GM23338 (cell line): ENCODE measurements around the gene TMTC4. TPM values are rescaled to one million over a fixed set of nuclear protein-coding genes. Genes with fewer than 3 reads are reported as not detected.
A peak's percentile ranks its signal among the peaks of the same experiment; 100 is the strongest.

Experiments
- ATAC-seq: fragments of 200-7000 bp; cut with Tn5 transposase; 3 replicates; pipeline ENCODE4 v1.9.1; 2020
- DNase-seq: peaks from one replicate; pipeline ENCODE4 v3.0.0-alpha.2; 2015; ENCODE audit warnings: low spot score
- H2AFZ ChIP-seq: fragments of 200-600 bp; sonication (generic); 2 replicates; pipeline ENCODE4 v1.8.0; 2016; ENCODE audit warnings: antibody characterized with exemption, mild to moderate bottlenecking, moderate library complexity
- H3F3A ChIP-seq: fragments of 200-600 bp; sonication (generic); replicated peaks from 2 replicates; pipeline ENCODE4 v1.8.0; 2017; ENCODE audit warnings: antibody characterized with exemption, mixed run types, low read depth
- H3K27ac ChIP-seq: fragments of 200-600 bp; sonication (generic); 2 replicates; pipeline ENCODE4 v1.6.1; 2016; ENCODE audit warnings: low read depth
- H3K27me3 ChIP-seq: fragments of 200-600 bp; sonication (generic); 2 replicates; pipeline ENCODE4 v1.8.0; 2016; ENCODE audit warnings: mild to moderate bottlenecking, mixed run types, moderate library complexity; ENCODE audit not compliant: insufficient read depth
- H3K36me3 ChIP-seq: fragments of 200-600 bp; sonication (generic); 2 replicates; pipeline ENCODE4 v1.8.0; 2016; ENCODE audit warnings: mild to moderate bottlenecking; ENCODE audit not compliant: insufficient read depth
- H3K4me1 ChIP-seq: fragments of 200-600 bp; sonication (generic); 2 replicates; pipeline ENCODE4 v1.8.0; 2016; ENCODE audit warnings: mild to moderate bottlenecking, moderate library complexity; ENCODE audit not compliant: insufficient read depth
- H3K4me2 ChIP-seq: fragments of 200-600 bp; sonication (generic); 2 replicates; pipeline ENCODE4 v1.7.1; 2017; ENCODE audit warnings: mixed run types
- H3K4me3 ChIP-seq: fragments of 200-600 bp; sonication (generic); 2 replicates; pipeline ENCODE4 v1.6.1; 2016; ENCODE audit warnings: mixed run types
- H3K79me2 ChIP-seq: fragments of 200-600 bp; sonication (generic); replicated peaks from 2 replicates; pipeline ENCODE4 v1.8.0; 2017; ENCODE audit warnings: mild to moderate bottlenecking; ENCODE audit not compliant: insufficient read depth
- H3K9me2 ChIP-seq: fragments of 200-600 bp; sonication (generic); 2 replicates; pipeline ENCODE4 v1.8.0; 2017; ENCODE audit not compliant: insufficient read depth
- H4K20me1 ChIP-seq: fragments of 200-600 bp; sonication (generic); replicated peaks from 2 replicates; pipeline ENCODE4 v1.8.0; 2017; ENCODE audit warnings: mild to moderate bottlenecking; ENCODE audit not compliant: insufficient read depth
- H3K27ac Mint-ChIP-seq: 2 replicates; pipeline ENCODE4 v1.8.0; 2020; ENCODE audit warnings: inconsistent platforms, mild to moderate bottlenecking, moderate library complexity, mixed read lengths
- H3K27me3 Mint-ChIP-seq: 3 replicates; pipeline ENCODE4 v1.8.0; 2022; ENCODE audit warnings: low read depth, mild to moderate bottlenecking, moderate library complexity, mixed read lengths, inconsistent platforms; ENCODE audit not compliant: insufficient read depth, poor library complexity
- H3K36me3 Mint-ChIP-seq: 3 replicates; pipeline ENCODE4 v1.8.0; 2021; ENCODE audit warnings: low read depth, mild to moderate bottlenecking, inconsistent platforms, moderate library complexity, mixed read lengths
- H3K4me1 Mint-ChIP-seq: 3 replicates; pipeline ENCODE4 v1.8.0; 2020; ENCODE audit warnings: mild to moderate bottlenecking, inconsistent platforms, mixed read lengths
- H3K4me3 Mint-ChIP-seq: 3 replicates; pipeline ENCODE4 v1.8.0; 2021; ENCODE audit warnings: moderate library complexity, mild to moderate bottlenecking, inconsistent platforms, mixed read lengths
- H3K9me3 Mint-ChIP-seq: 3 replicates; pipeline ENCODE4 v1.8.0; 2020; ENCODE audit warnings: moderate library complexity, mild to moderate bottlenecking, inconsistent platforms, mixed read lengths
- CREB1 ChIP-seq: fragments of 250-450 bp; sonication (Bioruptor Pico); IDR thresholded peaks from 2 replicates; pipeline ENCODE4 v1.5.0; 2020; ENCODE audit warnings: low read depth, mild to moderate bottlenecking, moderate library complexity
- EZH2 ChIP-seq: fragments of 200-600 bp; sonication (generic); IDR thresholded peaks from one replicate; pipeline ENCODE4 v1.8.0; 2017; ENCODE audit warnings: antibody characterized with exemption, mild to moderate bottlenecking, low read depth; ENCODE audit not compliant: unreplicated experiment
- EZH2phosphoT487 ChIP-seq: fragments of 200-600 bp; sonication (generic); IDR thresholded peaks from one replicate; pipeline ENCODE4 v1.8.1; 2018; ENCODE audit warnings: antibody characterized with exemption; ENCODE audit not compliant: unreplicated experiment
- JUNB ChIP-seq: IDR thresholded peaks from one replicate; pipeline ENCODE4 v1.6.1; 2016; ENCODE audit warnings: antibody characterized with exemption; ENCODE audit not compliant: unreplicated experiment
- NANOG ChIP-seq: IDR thresholded peaks from 2 replicates; pipeline ENCODE4 v1.6.1; 2016; ENCODE audit warnings: antibody characterized with exemption, borderline replicate concordance
- POLR2AphosphoS5 ChIP-seq: IDR thresholded peaks from 2 replicates; pipeline ENCODE4 v1.6.1; 2016; ENCODE audit warnings: antibody characterized with exemption, low read depth
- STAT1 ChIP-seq: IDR thresholded peaks from one replicate; pipeline ENCODE4 v1.6.1; 2016; ENCODE audit warnings: antibody characterized with exemption; ENCODE audit not compliant: unreplicated experiment
- ZNF114 ChIP-seq: fragments of 250-450 bp; sonication (Bioruptor Pico); IDR thresholded peaks from 2 replicates; pipeline ENCODE4 v1.5.0; 2020; ENCODE audit warnings: mild to moderate bottlenecking, moderate library complexity
- ZNF331 ChIP-seq: fragments of 250-450 bp; sonication (Bioruptor Pico); IDR thresholded peaks from 2 replicates; pipeline ENCODE4 v1.5.0; 2020; ENCODE audit warnings: low read depth, mild to moderate bottlenecking, moderate library complexity
- polyA plus RNA-seq: library from polyadenylated mRNA; unstranded; fragments of >200 nt; fragmentation: Nextera tagmentation; extraction: Ambion mirVana; gene quantifications from 2 replicates; pipeline ENCODE4 v1.2.1, GENCODE V29; 2016
- total RNA-seq: library from RNA; depleted of rRNA; stranded (reverse); fragments of >200 nt; shearing (Covaris generic); gene quantifications from 2 replicates; pipeline ENCODE4 v1.2.3, GENCODE V29; 2014
- TF ChIP-seq, protein P1 (sequence below): IDR thresholded peaks from 2 replicates; pipeline ENCODE4 v1.6.1; 2016; ENCODE audit warnings: antibody characterized with exemption
- TF ChIP-seq, protein P2 (sequence below): fragments of 250-450 bp; sonication (Bioruptor Pico); IDR thresholded peaks from 2 replicates; pipeline ENCODE4 v1.5.0; 2020; ENCODE audit warnings: mild to moderate bottlenecking, moderate library complexity
- TF ChIP-seq, protein P3 (sequence below): IDR thresholded peaks from one replicate; pipeline ENCODE4 v1.6.1; 2018; ENCODE audit warnings: antibody characterized with exemption; ENCODE audit not compliant: unreplicated experiment
- TF ChIP-seq, protein P4 (sequence below), 2 experiments: fragments of 200-600 bp in 1 of 2; sonication (generic) in 1 of 2; conservative IDR thresholded peaks; 2 replicates each; pipeline versions ENCODE4 v1.5.1 to v1.6.1; 2016 to 2017; ENCODE audit warnings: antibody characterized with exemption in 2 of 2, low read depth in 2 of 2, mild to moderate bottlenecking in 2 of 2, moderate library complexity in 1 of 2

TMTC4 gene
- total and polyA plus RNA-seq, 2 experiments from 2014 or later, result 21.9 to 50.0 TPM

DNA sequence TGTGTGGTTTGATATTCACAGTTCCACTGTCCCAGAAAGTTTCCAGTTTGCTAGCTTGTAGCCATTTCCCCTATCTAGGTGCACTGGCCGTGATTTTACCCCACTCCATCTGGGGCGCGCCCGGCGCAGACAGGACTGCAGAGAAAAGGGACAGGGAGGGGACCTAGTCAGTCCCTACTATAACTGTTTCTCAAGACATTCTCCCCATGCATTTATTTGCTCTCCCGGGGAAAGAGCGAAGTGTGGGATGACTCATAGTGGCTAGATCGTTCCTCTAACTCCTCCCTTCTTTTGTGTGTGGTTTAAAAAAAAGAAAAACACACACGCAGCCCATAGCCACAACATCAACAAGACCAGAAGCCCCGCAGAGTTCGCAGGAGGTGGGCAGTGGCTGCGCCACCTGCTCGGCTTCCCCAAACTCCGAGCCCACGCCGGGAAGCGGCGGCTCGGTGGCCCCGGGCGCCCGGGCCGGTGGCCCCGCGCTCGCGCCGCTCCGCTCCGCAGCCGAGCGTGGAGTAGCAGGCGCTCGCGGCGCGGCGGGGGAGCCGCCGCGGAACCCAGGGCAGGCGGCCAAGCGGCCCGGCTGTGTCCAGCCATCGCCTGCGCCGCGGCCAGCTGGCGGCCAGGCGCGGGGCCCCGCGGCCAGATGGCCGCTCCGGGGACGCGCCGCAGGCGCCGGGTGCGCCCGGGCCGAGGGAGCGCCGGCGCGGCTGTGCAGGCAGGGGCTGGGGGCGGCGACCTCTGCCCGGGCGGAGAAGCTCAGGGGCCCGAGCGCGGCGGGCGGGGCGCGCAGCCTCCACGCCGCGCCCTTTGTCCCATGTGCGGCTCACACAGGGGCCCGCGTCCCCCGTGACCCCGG, 653 bp downstream of the TMTC4 start:
- peak overlapping the region; percentile 97 for H3K4me2 ChIP-seq
- peaks cover 25% of the 10 kb centered on the region for H3K4me1 Mint-ChIP-seq
- 0 out of 2 replicates have a peak, but pooled peaks cover 6% of the 10 kb centered on the region for H3F3A ChIP-seq
- no peaks in the 10 kb centered on the region; the same call in 2 of the 3 replicates for H3K9me3 Mint-ChIP-seq
- H3K36me3 ChIP-seq, result no peaks in the 10 kb centered on the region
- H3K27ac Mint-ChIP-seq, result peak overlapping the region; percentile 75; the same call in 1 of the 2 replicates
- H3K4me3 Mint-ChIP-seq, result peak overlapping the region; percentile 93
- H2AFZ ChIP-seq, result peak overlapping the region; percentile 78
- peak; percentile 7; the same call in 2 of the 3 replicates for ATAC-seq
- TF ChIP-seq POLR2AphosphoS5 (no peak), ZNF114 (CRISPR knock-in tag) (no peak), JUNB (no peak), CREB1 (no peak), EZH2 (no peak), ZNF331 (CRISPR knock-in tag) (no peak), EZH2phosphoT487 (no peak), NANOG (no peak), STAT1 (no peak)
- TF ChIP-seq, protein P1, sequence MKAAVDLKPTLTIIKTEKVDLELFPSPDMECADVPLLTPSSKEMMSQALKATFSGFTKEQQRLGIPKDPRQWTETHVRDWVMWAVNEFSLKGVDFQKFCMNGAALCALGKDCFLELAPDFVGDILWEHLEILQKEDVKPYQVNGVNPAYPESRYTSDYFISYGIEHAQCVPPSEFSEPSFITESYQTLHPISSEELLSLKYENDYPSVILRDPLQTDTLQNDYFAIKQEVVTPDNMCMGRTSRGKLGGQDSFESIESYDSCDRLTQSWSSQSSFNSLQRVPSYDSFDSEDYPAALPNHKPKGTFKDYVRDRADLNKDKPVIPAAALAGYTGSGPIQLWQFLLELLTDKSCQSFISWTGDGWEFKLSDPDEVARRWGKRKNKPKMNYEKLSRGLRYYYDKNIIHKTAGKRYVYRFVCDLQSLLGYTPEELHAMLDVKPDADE, result no peak
- TF ChIP-seq, protein P2, sequence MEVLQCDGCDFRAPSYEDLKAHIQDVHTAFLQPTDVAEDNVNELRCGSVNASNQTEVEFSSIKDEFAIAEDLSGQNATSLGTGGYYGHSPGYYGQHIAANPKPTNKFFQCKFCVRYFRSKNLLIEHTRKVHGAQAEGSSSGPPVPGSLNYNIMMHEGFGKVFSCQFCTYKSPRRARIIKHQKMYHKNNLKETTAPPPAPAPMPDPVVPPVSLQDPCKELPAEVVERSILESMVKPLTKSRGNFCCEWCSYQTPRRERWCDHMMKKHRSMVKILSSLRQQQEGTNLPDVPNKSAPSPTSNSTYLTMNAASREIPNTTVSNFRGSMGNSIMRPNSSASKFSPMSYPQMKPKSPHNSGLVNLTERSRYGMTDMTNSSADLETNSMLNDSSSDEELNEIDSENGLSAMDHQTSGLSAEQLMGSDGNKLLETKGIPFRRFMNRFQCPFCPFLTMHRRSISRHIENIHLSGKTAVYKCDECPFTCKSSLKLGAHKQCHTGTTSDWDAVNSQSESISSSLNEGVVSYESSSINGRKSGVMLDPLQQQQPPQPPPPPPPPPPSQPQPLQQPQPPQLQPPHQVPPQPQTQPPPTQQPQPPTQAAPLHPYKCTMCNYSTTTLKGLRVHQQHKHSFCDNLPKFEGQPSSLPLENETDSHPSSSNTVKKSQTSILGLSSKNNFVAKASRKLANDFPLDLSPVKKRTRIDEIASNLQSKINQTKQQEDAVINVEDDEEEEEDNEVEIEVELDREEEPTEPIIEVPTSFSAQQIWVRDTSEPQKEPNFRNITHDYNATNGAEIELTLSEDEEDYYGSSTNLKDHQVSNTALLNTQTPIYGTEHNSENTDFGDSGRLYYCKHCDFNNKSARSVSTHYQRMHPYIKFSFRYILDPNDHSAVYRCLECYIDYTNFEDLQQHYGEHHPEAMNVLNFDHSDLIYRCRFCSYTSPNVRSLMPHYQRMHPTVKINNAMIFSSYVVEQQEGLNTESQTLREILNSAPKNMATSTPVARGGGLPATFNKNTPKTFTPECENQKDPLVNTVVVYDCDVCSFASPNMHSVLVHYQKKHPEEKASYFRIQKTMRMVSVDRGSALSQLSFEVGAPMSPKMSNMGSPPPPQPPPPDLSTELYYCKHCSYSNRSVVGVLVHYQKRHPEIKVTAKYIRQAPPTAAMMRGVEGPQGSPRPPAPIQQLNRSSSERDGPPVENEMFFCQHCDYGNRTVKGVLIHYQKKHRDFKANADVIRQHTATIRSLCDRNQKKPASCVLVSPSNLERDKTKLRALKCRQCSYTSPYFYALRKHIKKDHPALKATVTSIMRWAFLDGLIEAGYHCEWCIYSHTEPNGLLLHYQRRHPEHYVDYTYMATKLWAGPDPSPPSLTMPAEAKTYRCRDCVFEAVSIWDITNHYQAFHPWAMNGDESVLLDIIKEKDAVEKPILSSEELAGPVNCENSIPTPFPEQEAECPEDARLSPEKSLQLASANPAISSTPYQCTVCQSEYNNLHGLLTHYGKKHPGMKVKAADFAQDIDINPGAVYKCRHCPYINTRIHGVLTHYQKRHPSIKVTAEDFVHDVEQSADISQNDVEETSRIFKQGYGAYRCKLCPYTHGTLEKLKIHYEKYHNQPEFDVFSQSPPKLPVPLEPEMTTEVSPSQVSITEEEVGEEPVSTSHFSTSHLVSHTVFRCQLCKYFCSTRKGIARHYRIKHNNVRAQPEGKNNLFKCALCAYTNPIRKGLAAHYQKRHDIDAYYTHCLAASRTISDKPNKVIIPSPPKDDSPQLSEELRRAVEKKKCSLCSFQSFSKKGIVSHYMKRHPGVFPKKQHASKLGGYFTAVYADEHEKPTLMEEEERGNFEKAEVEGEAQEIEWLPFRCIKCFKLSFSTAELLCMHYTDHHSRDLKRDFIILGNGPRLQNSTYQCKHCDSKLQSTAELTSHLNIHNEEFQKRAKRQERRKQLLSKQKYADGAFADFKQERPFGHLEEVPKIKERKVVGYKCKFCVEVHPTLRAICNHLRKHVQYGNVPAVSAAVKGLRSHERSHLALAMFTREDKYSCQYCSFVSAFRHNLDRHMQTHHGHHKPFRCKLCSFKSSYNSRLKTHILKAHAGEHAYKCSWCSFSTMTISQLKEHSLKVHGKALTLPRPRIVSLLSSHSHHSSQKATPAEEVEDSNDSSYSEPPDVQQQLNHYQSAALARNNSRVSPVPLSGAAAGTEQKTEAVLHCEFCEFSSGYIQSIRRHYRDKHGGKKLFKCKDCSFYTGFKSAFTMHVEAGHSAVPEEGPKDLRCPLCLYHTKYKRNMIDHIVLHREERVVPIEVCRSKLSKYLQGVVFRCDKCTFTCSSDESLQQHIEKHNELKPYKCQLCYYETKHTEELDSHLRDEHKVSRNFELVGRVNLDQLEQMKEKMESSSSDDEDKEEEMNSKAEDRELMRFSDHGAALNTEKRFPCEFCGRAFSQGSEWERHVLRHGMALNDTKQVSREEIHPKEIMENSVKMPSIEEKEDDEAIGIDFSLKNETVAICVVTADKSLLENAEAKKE (CRISPR knock-in tag), result no peak
- TF ChIP-seq, protein P3, sequence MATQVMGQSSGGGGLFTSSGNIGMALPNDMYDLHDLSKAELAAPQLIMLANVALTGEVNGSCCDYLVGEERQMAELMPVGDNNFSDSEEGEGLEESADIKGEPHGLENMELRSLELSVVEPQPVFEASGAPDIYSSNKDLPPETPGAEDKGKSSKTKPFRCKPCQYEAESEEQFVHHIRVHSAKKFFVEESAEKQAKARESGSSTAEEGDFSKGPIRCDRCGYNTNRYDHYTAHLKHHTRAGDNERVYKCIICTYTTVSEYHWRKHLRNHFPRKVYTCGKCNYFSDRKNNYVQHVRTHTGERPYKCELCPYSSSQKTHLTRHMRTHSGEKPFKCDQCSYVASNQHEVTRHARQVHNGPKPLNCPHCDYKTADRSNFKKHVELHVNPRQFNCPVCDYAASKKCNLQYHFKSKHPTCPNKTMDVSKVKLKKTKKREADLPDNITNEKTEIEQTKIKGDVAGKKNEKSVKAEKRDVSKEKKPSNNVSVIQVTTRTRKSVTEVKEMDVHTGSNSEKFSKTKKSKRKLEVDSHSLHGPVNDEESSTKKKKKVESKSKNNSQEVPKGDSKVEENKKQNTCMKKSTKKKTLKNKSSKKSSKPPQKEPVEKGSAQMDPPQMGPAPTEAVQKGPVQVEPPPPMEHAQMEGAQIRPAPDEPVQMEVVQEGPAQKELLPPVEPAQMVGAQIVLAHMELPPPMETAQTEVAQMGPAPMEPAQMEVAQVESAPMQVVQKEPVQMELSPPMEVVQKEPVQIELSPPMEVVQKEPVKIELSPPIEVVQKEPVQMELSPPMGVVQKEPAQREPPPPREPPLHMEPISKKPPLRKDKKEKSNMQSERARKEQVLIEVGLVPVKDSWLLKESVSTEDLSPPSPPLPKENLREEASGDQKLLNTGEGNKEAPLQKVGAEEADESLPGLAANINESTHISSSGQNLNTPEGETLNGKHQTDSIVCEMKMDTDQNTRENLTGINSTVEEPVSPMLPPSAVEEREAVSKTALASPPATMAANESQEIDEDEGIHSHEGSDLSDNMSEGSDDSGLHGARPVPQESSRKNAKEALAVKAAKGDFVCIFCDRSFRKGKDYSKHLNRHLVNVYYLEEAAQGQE, result no peak
- TF ChIP-seq, protein P4, sequence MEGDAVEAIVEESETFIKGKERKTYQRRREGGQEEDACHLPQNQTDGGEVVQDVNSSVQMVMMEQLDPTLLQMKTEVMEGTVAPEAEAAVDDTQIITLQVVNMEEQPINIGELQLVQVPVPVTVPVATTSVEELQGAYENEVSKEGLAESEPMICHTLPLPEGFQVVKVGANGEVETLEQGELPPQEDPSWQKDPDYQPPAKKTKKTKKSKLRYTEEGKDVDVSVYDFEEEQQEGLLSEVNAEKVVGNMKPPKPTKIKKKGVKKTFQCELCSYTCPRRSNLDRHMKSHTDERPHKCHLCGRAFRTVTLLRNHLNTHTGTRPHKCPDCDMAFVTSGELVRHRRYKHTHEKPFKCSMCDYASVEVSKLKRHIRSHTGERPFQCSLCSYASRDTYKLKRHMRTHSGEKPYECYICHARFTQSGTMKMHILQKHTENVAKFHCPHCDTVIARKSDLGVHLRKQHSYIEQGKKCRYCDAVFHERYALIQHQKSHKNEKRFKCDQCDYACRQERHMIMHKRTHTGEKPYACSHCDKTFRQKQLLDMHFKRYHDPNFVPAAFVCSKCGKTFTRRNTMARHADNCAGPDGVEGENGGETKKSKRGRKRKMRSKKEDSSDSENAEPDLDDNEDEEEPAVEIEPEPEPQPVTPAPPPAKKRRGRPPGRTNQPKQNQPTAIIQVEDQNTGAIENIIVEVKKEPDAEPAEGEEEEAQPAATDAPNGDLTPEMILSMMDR (conservative IDR thresholded peaks at IDR 0.05; ENCODE audit: low read depth in 2 of 2), result no peak
- H3K4me1 ChIP-seq, result peaks cover 12% of the 10 kb centered on the region
- no peak overlapping the region for H3K27ac ChIP-seq
- H3K27me3 ChIP-seq, result peaks cover 13% of the 10 kb centered on the region
- H3K27me3 Mint-ChIP-seq, result peaks cover 17% of the 10 kb centered on the region
- H4K20me1 ChIP-seq, result no peaks in the 10 kb centered on the region; the same call in 1 of the 2 replicates
- H3K4me3 ChIP-seq, result peak overlapping the region; percentile 88
- DNase-seq, result peak; percentile 43
- peaks cover 34% of the 10 kb centered on the region for H3K79me2 ChIP-seq
- H3K9me2 ChIP-seq, result no peaks in the 10 kb centered on the region
- peaks cover 17% of the 10 kb centered on the region for H3K36me3 Mint-ChIP-seq
